Activated T-helper 2 cell treated with anti-CD3 and anti-CD28 coated beads, Interferon-gamma antibody, Interleukin-2, Interleukin-4, amounts not matched to agents 10 μg/mL and 5 μg/mL and 100 μg/mL, durations not matched to agents 14 hours and 24 hours and 36 hours (primary cell): ENCODE measurements around the gene FBXO38. TPM values are rescaled to one million over a fixed set of nuclear protein-coding genes. Genes with fewer than 3 reads are reported as not detected.

Experiments used
- DNase-seq: peaks from one replicate; pipeline ENCODE4 v3.0.0; 2021; ENCODE audit warnings: low spot score
- H3K27ac Mint-ChIP-seq: one replicate; pipeline ENCODE4 v1.8.0; 2021; ENCODE audit warnings: mixed read lengths
- H3K27me3 Mint-ChIP-seq: one replicate; pipeline ENCODE4 v1.8.0; 2021; ENCODE audit warnings: low read depth, mixed read lengths
- H3K36me3 Mint-ChIP-seq: one replicate; pipeline ENCODE4 v1.8.0; 2021; ENCODE audit warnings: low read depth, mixed read lengths
- H3K4me1 Mint-ChIP-seq: one replicate; pipeline ENCODE4 v1.8.0; 2021; ENCODE audit warnings: low read depth, mixed read lengths
- H3K4me3 Mint-ChIP-seq: one replicate; pipeline ENCODE4 v1.8.0; 2021; ENCODE audit warnings: low read depth, mild to moderate bottlenecking, moderate library complexity, mixed read lengths
- H3K9me3 Mint-ChIP-seq: one replicate; pipeline ENCODE4 v1.8.0; 2021; ENCODE audit warnings: mixed read lengths
- intact Hi-C: fragments of 100-400 bp; cut with micrococcal nuclease; formaldehyde crosslinking; loops from one replicate; pipeline ENCODE4 v1.15.1; 2023
- total RNA-seq: library from RNA; stranded (reverse); gene quantifications from 2 replicates; pipeline ENCODE4 v1.2.3, GENCODE V29; 2022

The FBXO38 gene
- total RNA-seq, 1 donor from 2014 or later: 68.9 TPM

- peak; percentile 15 for DNase-seq
- intact Hi-C loops: loop anchor here (1.0 to 5.0 kb wide), 5 partner anchors 39 to 593 kb away; no protein-coding TSS in a partner anchor
- H3K4me1 Mint-ChIP-seq: peaks cover 2% of the 10 kb centered on the region
- no peaks in the 10 kb centered on the region for H3K9me3 Mint-ChIP-seq
- peaks cover 34% of the 10 kb centered on the region for H3K36me3 Mint-ChIP-seq
- H3K27me3 Mint-ChIP-seq: no peaks in the 10 kb centered on the region
- no peak overlapping the region for H3K27ac Mint-ChIP-seq
- no peak overlapping the region for H3K4me3 Mint-ChIP-seq
Measured at GRCh38 chr5:148443998-148444397, 60.2 kb downstream of the FBXO38 start.

GRCh38 chr5:148445578-148445977 is 61.8 kb downstream of the FBXO38 start:
- intact Hi-C loops: loop anchor here (2.0 kb wide), 1 partner anchor 37 kb away; no protein-coding TSS in a partner anchor
- no peak overlapping the region for H3K4me3 Mint-ChIP-seq
- no peak overlapping the region for H3K27ac Mint-ChIP-seq
- H3K27me3 Mint-ChIP-seq: no peaks in the 10 kb centered on the region
- peaks cover 18% of the 10 kb centered on the region for H3K36me3 Mint-ChIP-seq
- DNase-seq: no peak
- H3K4me1 Mint-ChIP-seq: peaks cover 2% of the 10 kb centered on the region
- no peaks in the 10 kb centered on the region for H3K9me3 Mint-ChIP-seq

- no peak for DNase-seq
- no peak overlapping the region for H3K4me3 Mint-ChIP-seq
- peaks cover 2% of the 10 kb centered on the region for H3K4me1 Mint-ChIP-seq
- no peak overlapping the region for H3K27ac Mint-ChIP-seq
- intact Hi-C loops: no loop called here
- no peaks in the 10 kb centered on the region for H3K9me3 Mint-ChIP-seq
- peaks cover 8% of the 10 kb centered on the region for H3K36me3 Mint-ChIP-seq
- no peaks in the 10 kb centered on the region for H3K27me3 Mint-ChIP-seq
Measured at GRCh38 chr5:148446611-148447010, 62.9 kb downstream of the FBXO38 start.

- intact Hi-C loops: no loop called here
- H3K36me3 Mint-ChIP-seq: no peaks in the 10 kb centered on the region
- no peaks in the 10 kb centered on the region for H3K4me1 Mint-ChIP-seq
- H3K27me3 Mint-ChIP-seq: peaks cover 1% of the 10 kb centered on the region
- no peaks in the 10 kb centered on the region for H3K9me3 Mint-ChIP-seq
- no peak overlapping the region for H3K27ac Mint-ChIP-seq
- no peak overlapping the region for H3K4me3 Mint-ChIP-seq
- DNase-seq: no peak
Measured at GRCh38 chr5:148452499-148453193, 68.9 kb downstream of the FBXO38 start.

- intact Hi-C loops: no loop called here
- H3K4me1 Mint-ChIP-seq: peaks cover 6% of the 10 kb centered on the region
- peaks cover 7% of the 10 kb centered on the region for H3K27me3 Mint-ChIP-seq
- H3K36me3 Mint-ChIP-seq: no peaks in the 10 kb centered on the region
- H3K27ac Mint-ChIP-seq: no peak overlapping the region
- no peak for DNase-seq
- no peak overlapping the region for H3K4me3 Mint-ChIP-seq
- H3K9me3 Mint-ChIP-seq: no peaks in the 10 kb centered on the region
Measured at GRCh38 chr5:148454576-148454975, 70.8 kb downstream of the FBXO38 start.

DNA sequence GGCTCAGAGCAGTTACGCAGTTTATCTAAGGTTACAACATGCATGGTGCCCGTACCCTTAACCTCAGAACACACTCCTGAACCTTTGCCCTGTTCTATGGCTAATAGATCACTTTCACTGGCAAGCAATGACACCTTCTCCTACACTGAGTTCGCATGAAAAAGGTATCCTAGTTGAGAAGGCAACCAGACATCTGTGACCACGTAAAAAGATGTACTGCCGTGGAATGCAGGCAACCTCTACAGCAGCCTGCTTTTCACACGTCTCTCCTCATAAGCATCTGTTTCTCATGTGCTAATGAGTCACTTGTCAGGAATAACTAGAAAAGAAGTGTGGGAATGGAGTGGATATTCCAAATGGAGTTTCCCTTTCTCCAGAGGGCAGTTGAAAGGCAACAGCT is 71.4 kb downstream of the FBXO38 start:
- peaks cover 12% of the 10 kb centered on the region for H3K27me3 Mint-ChIP-seq
- H3K27ac Mint-ChIP-seq: no peak overlapping the region
- no peaks in the 10 kb centered on the region for H3K9me3 Mint-ChIP-seq
- H3K4me1 Mint-ChIP-seq: peaks cover 10% of the 10 kb centered on the region
- DNase-seq: no peak
- H3K36me3 Mint-ChIP-seq: no peaks in the 10 kb centered on the region
- H3K4me3 Mint-ChIP-seq: no peak overlapping the region
- intact Hi-C loops: no loop called here

GRCh38 chr5:148457183-148457620 is 73.4 kb downstream of the FBXO38 start:
- Mint-ChIP-seq H3K27me3 (peaks cover 24% of the 10 kb centered on the region), H3K4me1 (peaks cover 10% of the 10 kb centered on the region), H3K27ac (no peak overlapping the region), H3K9me3 (no peaks in the 10 kb centered on the region), H3K36me3 (no peaks in the 10 kb centered on the region), H3K4me3 (no peak overlapping the region)
- no peak for DNase-seq
- intact Hi-C loops: no loop called here

DNA sequence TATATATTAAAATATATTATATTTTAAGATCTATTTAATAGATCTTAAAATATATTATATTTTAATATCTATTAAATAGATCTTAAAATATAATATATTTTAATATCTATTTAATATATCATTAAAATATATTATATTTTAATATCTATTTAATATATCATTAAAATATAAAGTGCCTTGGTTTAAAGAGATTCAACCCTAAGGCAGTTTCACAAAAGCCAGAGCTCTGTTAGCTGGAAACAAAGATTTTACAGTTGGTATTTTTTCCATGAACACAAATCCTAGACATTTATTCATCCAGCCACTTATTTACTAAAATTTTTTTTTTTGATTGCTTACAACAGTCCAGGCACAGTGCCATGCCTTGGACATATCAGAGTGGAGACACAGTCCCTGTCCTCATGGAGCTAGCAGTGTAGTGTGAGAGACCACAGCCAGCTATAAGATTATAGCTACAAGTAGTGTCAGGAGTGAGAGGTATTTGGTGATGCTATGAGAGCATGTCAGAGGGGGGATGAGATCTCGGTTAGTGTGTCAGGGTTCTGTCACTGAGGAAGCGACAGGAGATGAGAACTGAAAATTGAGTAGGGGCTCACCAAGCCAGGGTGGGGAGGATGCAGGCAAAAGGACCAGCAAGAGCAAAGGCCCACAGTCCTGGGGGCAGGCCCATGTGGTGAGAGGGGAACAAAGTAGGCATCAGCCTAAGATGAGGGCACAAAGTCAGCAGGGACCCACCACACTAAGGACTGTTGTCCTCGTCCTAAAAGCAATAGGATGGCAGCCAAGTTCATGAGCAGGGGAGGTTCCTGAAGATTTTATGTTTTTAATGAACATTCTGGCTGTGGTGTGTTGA is 74.5 kb downstream of the FBXO38 start:
- H3K27me3 Mint-ChIP-seq: peaks cover 25% of the 10 kb centered on the region
- H3K36me3 Mint-ChIP-seq: no peaks in the 10 kb centered on the region
- H3K27ac Mint-ChIP-seq: no peak overlapping the region
- H3K9me3 Mint-ChIP-seq: no peaks in the 10 kb centered on the region
- H3K4me3 Mint-ChIP-seq: no peak overlapping the region
- peaks cover 10% of the 10 kb centered on the region for H3K4me1 Mint-ChIP-seq
- no peak for DNase-seq
- intact Hi-C loops: no loop called here

GRCh38 chr5:148459669-148460068 is 75.9 kb downstream of the FBXO38 start:
- no peaks in the 10 kb centered on the region for H3K9me3 Mint-ChIP-seq
- H3K4me3 Mint-ChIP-seq: no peak overlapping the region
- no peak overlapping the region for H3K27ac Mint-ChIP-seq
- no peak for DNase-seq
- no peaks in the 10 kb centered on the region for H3K36me3 Mint-ChIP-seq
- peaks cover 28% of the 10 kb centered on the region for H3K27me3 Mint-ChIP-seq
- peaks cover 10% of the 10 kb centered on the region for H3K4me1 Mint-ChIP-seq
- intact Hi-C loops: no loop called here

GRCh38 chr5:148465381-148466235 is 81.8 kb downstream of the FBXO38 start:
- Mint-ChIP-seq H3K4me3 (no peak overlapping the region), H3K4me1 (no peaks in the 10 kb centered on the region), H3K27me3 (peaks cover 24% of the 10 kb centered on the region), H3K9me3 (no peaks in the 10 kb centered on the region), H3K36me3 (no peaks in the 10 kb centered on the region), H3K27ac (no peak overlapping the region)
- no peak for DNase-seq
- intact Hi-C loops: no loop called here

DNA sequence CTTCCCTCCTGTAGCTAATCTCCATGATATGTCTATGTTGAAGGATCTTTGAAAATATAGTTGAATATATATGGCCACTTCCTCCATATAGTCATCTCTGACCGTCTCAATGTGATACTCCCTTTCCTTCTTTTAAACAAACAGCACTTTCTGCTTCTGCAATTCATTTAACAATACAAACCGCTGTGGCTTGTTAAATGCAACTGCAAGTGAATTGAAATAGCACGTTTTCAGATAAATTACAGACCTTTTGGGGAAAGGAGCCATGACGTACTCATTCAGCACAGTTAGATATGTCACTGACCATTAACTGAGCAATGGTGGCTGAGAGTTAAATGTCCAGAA is 82.5 kb downstream of the FBXO38 start:
- Mint-ChIP-seq H3K4me1 (no peaks in the 10 kb centered on the region), H3K4me3 (no peak overlapping the region), H3K9me3 (no peaks in the 10 kb centered on the region), H3K27me3 (peaks cover 24% of the 10 kb centered on the region), H3K36me3 (no peaks in the 10 kb centered on the region), H3K27ac (no peak overlapping the region)
- intact Hi-C loops: no loop called here
- DNase-seq: no peak

DNA sequence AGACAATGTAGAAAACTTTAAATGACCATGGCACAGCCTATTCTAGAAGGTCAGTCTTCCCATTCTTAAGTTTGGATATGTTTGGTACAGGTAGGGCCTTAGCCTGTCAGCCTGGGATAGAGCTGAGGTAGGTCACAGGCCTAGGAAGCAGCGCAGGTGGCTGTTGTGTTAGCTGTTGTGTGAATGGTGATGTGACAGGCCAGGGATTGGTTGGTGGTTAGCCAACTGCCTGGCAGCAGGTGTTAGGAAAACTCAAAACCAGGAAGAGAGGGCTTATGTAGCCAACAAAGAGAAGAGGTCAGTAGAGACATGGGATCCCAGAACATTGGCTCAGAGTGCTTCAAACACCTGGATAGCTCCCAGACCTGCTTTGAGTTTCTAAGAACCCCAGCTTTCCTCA is 84.2 kb downstream of the FBXO38 start:
- H3K4me1 Mint-ChIP-seq: no peaks in the 10 kb centered on the region
- intact Hi-C loops: no loop called here
- H3K36me3 Mint-ChIP-seq: no peaks in the 10 kb centered on the region
- DNase-seq: no peak
- H3K27ac Mint-ChIP-seq: no peak overlapping the region
- no peak overlapping the region for H3K4me3 Mint-ChIP-seq
- no peaks in the 10 kb centered on the region for H3K9me3 Mint-ChIP-seq
- peaks cover 15% of the 10 kb centered on the region for H3K27me3 Mint-ChIP-seq
